GM12891 (cell line): ENCODE results near the gene RBKS.
"Not testable (repeated sequence)": the region's sequence is repeated elsewhere in the genome, so short reads cannot be mapped to it uniquely, and the experiment has no call there.

Experiments
- POLR2A ChIP-seq: IDR thresholded peaks from 2 replicates; pipeline ENCODE4 v1.6.1; 2011; ENCODE audit warnings: low read depth, low read length, control low read depth
- POLR2AphosphoS5 ChIP-seq: IDR thresholded peaks from 2 replicates; pipeline ENCODE4 v1.6.1; 2011; ENCODE audit warnings: low read depth, low read length, control low read depth
- SPI1 ChIP-seq: IDR thresholded peaks from 2 replicates; pipeline ENCODE4 v1.6.1; 2011; ENCODE audit warnings: low read depth, low read length, control low read depth
- TAF1 ChIP-seq: IDR thresholded peaks from 2 replicates; pipeline ENCODE4 v1.6.1; 2011; ENCODE audit warnings: low read depth, low read length, control low read depth

GRCh38 chr2:27745494-27745893, 144.7 kb downstream of the RBKS start:
- TF ChIP-seq SPI1, POLR2A, POLR2AphosphoS5, TAF1: not testable (repeated sequence)
